Central memory CD4-positive, alpha-beta T cell (primary cell): ENCODE data around the gene MAPKAP1.

Experiments
- DNase-seq: peaks from one replicate; pipeline ENCODE4 v3.0.0; 2022

The MAPKAP1 gene

DNA sequence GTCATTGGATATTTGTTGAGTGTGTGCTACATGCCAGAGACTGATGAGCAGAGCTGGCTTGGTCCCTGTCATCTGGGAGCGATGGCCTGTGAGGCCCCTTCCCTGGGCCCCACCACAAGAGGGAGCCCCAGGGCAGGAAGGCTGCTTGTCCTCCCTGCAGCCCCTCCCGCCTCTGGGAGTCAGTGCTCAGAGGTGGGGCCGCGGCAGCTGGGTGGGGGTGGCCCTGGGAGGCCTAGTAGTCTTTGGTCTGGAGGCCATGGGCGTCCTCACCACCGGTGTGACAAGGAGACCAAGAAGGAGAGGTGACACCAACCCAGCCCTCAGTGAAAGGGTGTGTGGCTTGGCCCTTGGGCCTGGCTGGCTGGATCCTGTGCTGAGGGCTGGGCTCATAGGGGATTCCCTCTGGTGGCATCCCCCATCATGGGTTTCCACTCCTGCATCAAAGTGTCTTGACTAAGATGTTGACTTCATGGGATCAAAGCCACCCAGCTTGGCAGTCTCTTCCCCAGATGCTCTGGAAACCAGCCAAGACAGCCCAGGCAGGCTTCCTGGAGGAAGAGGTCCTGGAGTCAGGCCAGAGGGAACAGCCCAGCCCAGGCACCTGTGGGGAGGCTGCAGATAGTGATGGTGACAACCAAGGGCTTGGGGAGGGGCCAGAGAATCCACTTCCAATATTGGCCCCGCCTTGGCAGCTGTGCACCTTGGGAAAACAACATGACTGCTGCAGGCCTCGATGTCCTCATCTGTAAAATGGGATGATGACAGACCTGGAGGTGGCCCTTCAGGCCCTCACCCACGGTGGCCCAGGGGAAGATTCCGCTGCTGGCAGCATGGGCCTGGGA, 278.7 kb downstream of the MAPKAP1 start:
- no peak for DNase-seq

DNA sequence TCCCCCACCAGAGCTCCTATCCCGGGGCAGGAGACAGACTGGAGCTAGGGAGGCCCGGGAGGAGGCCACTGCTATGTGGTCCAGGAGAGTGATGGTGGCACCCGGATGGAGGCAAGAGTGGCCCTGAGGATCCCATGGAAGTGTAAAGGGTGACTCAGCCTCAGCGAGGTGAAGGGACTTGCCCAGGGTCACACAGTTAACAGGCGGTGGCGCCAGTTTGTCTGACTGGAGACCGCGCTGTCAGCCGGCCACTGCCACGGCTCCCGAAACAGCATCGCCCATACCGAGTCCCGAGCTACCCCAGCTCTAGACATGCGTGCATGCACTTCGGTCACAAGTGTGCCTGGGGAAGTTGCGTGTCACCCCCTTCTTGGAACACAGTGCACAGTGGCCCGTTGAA, 279.5 kb downstream of the MAPKAP1 start:
- DNase-seq: no peak

DNA sequence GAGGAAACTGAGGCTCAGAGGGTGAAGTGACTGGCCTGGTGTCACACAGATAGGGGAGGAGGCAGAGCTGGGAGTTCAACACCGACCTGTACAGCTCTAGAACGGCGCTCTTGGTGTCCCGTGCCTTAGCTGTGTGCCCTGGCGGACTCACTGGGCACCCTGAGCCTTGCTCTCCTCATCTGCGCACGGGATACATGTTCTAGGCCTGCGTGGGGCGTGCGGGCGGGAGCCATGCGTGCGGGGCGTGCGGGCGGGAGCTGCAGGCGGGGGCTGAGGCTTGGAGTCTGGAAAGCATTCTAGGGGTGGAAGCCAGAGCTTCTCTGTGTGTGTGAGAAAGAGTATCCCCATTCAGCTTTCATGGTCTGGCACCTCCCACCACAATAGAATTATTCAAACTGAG, 280.1 kb downstream of the MAPKAP1 start:
- no peak for DNase-seq

DNA sequence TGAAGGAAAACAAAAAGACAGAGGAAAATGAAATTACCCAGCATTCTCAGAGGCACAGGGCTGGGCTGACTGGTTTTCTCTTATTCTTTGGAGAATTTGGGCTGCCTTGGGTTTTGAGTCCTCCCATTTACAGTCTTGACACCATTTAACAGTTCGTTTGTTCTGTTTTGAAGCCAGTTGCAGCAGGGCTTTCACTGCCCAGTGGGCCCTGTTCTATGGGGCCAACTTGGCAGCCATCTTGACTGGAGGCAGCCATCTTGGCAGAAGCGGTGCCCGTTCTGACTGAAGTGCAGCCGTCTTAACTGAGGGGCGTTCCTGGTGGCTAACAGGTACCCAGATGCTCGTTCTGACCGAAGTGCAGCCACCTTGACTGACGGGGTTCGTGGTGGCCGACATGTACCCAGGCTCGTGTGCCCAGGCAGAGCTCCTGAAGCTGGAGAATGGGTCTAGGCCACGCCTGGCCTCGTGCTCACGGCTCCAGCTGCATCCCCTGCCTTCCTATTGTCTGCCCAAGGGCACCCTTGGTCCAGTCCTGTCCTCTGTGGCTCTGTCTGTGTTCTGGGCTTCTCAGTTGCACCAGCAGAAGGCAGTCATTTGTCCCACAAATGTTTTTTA, 281.0 kb downstream of the MAPKAP1 start:
- no peak for DNase-seq

DNA sequence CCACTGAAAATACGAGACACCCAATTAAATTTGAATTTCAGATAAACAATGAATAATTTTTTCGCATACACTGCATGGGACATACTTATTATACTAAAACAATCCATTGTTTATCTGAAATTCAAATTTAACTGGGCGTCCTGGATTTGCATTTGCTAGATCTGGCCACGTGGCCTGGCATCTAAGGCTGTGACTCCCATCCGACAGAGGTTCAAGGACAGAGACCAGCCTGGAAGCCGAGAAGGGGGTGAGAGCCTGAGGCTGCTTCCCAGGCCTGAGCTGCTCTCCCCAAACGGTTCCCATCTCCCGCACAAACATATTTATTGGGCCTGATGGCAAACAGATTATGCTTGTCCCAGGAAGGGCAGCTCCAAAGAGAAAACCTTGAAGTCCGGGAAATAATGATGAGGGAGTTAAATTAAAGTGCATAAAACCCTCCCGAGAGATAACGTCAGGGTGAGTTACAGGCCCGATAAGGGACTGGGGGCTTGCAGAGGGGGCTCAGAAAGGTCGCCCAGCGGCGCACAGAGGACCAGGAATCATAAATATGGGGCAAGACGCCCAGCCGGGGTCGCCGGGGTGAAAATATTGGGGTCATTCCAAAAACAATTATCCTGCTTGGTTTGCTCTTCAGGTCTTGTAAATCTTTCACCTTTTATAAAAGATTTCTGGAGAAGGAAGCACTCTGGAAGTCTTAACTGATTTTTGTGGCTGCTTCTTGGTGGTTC, 281.7 kb downstream of the MAPKAP1 start:
- no peak for DNase-seq

DNA sequence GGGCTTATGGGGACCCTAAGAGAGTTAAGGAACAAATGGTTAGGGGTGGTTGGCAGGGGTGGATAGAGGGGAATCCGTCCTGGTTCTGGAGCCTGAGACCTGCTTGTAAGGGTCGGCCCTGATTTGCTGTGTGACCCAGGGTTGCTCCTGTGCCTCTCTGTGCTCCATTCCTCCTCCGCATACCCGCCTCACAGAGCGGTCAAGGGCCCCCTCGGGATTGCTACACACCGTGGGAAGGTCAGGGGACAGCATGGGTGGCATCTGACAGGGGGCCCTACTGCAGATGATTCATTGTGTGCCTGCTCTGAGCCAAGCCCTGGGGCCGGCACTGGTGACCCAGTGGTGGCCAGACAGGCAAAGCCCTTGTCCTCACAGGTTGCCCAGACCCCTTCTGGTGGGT, 283.0 kb downstream of the MAPKAP1 start:
- DNase-seq: no peak

DNA sequence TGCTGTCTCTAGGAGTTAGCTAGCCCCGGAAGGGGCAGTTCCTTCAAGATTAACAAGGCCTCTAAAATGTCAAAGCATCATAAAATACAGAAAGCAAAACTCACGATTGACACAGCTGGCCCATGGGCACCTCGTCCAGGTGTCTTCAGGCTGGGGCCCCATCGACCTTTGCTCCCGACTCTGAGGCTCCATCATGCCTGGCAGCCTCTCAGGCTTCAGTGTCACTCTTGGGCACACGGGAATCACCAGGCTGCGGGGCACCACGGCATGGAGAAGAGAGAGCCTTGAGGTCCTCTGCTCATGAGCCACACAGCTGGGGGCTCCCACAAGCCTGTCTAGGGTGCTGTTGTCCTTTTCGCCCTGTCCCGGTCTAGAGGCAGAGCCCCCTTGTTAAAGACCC, 284.2 kb downstream of the MAPKAP1 start:
- DNase-seq: no peak

DNA sequence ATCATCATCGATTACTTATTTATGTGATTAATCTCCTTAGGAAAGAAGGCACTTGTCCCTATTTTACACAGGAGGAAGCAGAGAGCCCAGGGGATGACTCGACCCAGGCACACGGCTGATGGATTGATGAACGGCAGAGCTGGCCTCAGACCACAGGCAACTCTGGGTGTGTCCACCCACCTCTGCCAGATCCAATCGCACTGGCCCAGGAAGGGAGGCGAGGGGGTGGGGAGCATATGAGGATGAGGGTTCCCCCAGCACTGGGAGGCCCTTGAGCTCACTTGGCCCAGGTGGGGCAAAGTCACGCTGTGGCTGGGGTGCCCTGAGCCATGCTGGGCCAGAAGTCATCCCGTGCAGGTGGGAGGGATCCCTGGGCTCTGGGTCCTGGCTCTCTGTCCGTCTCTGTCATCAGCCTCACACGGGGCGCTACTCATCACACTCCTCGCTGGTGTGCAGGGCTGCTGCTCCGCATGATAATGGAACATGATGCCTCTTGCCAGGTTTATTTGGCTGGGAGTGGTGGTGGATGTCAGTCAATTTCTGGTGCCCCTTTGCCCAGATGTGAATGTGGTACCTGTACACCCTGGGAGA, 285.3 kb downstream of the MAPKAP1 start:
- no peak for DNase-seq

DNA sequence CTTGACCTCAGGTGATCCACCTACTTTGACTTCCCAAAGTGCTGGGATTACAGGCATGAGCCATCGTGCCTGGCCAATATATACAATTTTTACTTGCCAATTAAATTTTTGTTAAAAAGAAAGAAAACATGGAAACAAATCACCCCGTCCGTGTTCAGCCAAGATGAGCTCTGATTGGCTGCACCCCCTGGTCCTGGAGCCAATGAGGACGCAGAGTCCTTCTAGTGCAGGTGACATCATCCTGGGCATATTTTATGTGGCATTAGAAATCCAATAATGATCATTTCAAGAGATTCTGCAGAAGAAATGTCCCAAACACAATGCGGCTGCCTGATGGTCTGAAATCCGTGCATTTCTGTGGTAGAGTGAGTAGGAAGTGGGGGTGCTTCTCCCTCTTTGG, 285.8 kb downstream of the MAPKAP1 start:
- DNase-seq: no peak

DNA sequence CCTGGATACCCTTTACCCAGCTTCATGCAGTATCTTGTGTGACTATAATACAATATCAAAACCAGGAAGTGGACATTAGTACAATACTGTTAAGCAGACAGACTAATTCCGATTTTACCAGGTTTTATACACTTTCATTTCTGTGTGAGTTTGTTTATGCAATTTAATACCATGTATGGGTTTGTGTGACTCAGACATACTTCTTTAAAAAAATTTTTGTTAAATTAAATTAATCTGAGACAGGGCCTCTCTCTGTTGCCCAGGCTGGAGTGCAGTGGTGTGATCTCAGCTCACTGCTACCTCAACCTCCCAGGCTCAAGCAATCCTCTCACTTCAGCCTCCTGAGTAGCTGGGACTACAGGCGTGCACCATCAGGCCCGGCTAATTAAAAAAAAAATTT, 288.6 kb downstream of the MAPKAP1 start:
- DNase-seq: no peak

DNA sequence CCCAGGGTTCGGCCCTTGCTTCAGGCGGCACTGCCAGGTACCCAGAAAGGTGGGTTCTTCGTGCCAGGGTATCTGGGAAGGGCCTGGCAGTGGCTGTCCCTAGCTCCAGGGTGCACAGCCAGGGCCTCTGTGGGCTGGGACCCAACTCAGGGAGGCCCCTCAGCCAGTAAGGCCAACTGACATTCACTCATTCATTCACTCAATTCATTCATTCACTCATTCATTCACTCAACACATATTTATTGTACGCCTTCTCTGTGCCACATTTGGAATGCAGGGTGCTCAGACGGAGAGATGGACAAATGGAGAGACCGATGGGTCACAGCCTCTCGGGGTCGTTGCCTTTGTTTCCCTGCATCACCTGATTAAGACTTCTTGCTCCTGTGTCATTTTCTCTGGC, 290.5 kb downstream of the MAPKAP1 start:
- DNase-seq: no peak

DNA sequence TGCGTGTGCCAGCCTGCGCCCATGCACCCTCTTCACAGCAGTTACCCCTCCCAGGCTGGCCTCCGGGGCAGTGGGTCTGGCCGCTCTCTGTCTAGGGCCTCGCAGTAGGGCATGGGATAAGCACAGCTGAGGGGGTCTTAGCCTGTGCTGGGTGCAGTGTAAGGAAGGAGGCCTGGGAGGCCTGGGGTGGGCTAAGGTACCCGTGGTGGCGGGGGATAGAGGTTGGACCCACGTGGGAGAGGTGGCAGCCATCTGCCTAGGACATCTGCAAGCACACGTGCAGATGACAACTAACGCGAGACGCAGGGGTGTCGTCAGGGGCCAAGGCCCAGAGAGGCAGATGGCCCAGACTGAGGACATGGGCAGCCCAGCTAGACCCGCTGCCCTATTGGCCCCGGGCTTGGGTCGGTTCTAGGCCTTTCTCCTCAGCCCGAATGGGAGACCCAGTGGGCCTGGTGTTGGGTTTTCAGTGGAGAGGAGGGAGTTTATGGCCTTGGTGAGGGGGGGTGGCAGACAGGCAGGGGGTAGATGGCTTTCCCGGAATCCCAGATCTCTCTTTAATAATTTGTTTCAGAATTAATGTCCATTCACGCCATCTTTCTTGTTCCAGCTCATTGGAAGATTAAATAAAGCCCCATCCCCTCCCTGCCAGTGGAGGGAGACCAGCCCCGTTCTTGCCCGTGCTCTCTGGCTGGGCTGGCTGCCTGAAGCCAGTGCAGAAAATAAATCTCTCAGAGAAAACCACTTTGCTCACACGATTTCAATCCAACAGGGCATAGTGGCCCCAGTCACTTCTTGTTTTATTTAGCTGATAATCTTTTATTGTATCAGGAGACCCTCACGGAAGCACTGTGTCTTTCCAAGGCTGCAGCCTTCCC, 291.2 kb downstream of the MAPKAP1 start:
- no peak for DNase-seq

DNA sequence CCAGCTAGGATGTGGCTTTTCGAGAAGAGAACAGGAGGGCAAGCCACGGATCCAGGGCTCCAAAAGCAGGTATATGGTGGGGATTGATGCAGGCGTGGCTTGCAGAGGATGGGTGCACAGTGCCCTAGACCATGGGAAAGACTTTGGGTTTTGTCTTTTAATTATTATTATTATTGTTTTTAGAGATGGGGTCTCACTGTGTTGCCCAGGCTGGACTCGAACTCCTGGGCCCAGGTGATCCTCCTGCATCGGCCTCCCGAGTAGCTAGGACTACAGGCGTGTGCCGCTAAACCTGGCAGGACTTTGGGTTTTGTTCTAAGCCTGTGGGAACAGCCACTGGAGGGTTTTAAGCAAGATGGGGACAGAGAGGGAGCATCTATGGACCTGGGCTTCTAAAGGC, 293.4 kb downstream of the MAPKAP1 start:
- DNase-seq: no peak

DNA sequence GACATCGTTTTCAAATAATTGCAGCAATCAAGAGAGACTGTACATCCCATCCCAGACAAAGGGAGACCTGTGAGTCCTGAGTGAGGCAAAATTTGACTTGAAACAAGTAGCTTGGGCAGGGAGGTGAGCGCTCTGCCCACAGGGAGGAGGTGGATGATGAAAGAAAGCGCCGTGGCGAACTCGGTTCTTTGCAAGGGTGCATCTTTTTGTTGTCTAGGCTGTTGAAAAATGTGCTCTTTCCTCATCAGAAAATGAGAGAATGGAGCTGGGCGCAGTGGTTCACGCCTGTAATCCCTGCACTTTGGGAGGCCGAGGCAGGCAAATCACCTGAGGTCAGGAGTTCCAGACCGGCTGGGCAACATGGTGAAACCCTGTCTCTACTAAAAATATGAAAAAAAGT, 294.8 kb downstream of the MAPKAP1 start:
- DNase-seq: no peak

DNA sequence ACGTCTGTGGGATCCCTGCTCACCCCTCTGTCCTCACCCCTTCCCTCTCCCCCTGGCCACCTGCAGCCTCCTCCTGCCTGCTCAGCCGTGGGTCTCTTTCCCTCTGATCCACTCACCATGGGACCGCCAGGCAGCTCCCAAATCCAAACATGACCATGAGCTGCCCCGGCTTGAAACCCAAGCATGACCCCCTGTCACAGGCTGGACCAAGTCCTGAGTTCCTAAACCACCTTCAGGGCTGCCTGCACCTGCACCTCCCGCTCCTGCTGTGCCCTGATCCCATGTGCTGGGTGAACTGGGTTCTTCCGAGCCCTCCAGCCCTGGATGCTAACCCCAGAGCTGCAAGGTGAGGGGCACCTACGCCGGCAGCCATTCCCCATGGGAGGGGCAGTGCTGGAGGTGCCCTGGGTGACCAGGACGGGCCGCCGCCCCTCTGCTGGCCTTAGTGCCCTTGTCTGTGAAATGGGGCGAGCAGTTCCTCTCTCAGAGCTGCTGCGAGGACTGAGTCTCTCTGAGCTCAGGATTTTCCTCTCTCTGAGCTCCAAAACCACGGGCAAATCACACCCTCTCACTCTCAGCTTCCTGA, 295.7 kb downstream of the MAPKAP1 start:
- DNase-seq: no peak

DNA sequence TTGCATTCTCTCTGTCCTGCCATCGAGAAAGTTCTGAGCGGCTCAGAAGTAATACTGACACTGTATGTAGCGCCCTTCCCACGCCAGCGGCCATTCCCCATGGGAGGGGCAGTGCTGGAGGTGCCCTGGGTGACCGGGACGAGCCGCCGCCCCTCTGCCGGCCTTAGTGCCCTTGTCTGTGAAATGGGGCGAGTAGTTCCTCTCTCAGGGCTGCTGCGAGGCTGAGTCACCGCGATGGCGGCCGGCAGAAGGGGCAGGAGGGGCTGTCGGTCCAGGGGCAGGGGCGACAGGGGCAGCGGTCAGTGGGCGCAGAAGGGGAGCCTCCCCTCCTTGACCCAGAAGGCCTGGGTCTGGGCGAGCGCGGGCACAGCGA, 296.5 kb downstream of the MAPKAP1 start:
- DNase-seq: no peak

DNA sequence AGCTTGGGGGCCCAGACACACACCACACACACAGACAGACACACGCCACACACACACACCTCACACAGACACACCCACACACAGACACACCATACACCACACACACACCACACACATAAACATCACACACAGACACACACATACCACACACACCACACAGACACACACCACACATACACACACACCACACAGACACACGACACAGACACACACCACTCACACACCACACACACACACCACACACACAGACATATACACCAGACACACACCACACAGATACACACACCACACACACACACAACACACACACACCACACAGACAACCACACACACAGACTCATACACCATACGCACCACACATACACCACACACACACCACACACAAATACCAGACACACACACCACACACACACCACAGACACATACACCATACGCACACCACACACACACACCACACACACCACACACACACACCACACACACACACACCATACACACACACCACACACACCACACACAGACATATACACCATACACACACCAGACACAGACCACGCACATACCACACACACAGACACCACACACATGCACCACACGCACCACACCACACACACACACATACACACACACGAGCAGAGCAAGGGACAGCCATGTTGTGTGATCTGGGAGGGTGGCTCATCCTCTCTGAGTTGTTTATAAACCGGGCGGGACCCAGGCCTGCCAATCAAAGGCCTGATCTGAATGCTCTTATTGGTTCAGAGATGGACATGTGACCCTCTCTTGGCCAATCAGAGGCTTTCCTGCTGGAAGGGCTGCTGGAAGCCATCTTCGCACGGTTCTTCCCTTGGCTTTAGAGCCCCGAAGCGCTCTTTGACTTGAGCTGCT, 297.1 kb downstream of the MAPKAP1 start:
- no peak for DNase-seq

DNA sequence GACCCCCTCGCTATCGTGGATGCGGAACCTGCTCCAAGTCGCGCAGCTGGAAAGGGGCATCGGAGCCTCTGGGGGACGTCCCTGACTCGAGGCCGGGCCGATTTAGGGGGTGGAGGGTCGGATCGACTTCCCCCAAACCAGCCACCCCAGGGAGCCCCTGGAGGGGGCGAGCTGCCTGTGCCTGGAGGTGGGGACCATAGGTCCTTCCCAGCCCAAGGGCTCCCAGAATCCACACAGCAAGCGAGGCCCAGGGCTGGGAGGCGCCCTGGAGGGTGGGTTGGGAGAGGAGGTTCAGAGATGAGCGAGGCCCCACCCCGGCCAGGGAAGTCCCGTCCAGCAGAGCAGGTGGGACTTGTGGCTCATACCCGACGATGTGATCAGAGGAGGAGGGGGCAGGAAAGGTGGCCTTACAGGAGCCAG, 297.8 kb downstream of the MAPKAP1 start:
- DNase-seq: no peak

DNA sequence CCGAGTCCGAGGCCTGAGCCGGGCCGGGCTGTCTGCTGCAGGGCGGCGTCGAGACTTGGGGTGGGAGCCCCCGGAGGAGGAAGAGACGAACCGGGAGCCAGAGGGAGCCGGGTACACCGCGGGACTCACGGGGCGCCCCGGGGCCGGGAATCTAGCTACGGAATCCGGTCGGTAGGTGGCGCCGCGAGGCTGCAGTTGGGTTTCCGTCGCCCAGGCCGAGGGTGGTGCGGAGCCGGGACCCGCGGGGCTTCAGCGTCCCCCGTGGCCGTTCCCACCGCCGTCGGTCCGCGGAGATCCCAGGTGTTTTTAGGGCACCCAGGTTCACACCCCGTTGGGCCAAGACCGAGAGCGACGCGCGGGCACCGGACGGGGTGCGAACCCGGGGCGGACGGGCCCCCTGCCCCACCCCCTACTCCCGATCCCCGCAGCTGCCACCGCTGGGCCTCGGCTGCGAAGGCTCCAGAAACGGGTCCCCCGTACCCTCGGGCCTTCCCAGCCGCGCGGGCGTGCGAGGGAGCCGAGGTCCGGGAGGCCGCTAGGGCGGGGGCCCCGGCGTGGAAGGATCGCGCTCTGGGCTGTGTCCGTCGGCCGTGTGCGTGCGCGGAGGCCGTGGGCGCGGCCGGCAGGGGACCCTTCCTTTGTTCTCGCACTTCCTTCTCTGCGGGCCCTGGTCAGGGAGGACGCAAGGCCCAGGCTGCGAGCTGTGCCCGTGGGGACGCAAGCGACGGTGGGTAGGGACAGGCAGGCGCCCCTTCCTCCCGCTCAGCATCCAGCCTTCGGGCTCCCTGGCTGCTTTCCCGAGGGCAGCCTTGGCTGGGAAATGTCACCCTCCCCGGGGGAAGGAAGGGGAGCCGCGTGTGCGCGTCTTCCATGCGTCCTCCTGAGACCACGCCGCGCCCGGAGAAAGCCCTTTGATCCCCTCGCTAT, 298.8 kb downstream of the MAPKAP1 start:
- DNase-seq: peak; percentile 45

DNA sequence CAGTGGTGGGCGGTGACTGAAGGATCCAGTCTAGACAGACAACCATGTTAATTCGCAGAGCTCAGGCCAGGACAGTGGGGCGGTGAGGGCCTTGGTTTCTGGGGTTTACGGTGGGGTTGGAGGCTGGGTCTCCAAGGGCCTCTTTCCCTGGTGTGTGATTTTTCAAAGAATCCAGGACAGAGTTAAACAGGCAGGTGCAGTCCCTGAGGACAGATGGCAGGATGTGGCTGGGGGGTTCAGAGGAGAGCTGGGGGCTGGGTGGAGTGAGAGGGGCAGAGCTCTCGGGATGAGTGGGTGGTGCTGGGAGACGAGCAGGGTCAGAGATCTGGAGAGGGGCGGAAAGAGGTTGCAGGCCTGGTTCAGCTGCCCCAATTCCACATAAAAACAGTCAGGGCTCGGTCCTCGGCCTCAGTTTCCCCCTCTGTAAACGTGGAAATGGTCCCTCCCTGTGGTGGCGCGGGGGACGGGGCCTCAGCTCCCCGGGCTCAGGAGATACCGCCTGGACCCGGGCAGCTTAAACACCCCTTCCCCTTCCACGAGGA, 299.5 kb downstream of the MAPKAP1 start:
- DNase-seq: no peak
